Measurements from ENCODE around the gene RNU4-1.

- TF ChIP-seq ZFHX2 (tag by site-specific recombination; conservative IDR thresholded peaks at IDR 0.05) (no peak), SP7 (tag by site-specific recombination; IDR thresholded peaks at IDR 0.05) (no peak), ZNF776 (tag by site-specific recombination; IDR thresholded peaks at IDR 0.05; ENCODE audit: borderline replicate concordance) (no peak)
- TF ChIP-seq, protein P1, sequence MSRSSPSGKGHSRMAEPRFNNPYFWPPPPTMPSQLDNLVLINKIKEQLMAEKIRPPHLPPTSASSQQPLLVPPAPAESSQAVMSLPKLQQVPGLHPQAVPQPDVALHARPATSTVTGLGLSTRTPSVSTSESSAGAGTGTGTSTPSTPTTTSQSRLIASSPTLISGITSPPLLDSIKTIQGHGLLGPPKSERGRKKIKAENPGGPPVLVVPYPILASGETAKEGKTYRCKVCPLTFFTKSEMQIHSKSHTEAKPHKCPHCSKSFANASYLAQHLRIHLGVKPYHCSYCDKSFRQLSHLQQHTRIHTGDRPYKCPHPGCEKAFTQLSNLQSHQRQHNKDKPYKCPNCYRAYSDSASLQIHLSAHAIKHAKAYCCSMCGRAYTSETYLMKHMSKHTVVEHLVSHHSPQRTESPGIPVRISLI (tag by site-specific recombination; IDR thresholded peaks at IDR 0.05), result no peak; the same call in 1 of the 2 replicates
- TF ChIP-seq, protein P2, sequence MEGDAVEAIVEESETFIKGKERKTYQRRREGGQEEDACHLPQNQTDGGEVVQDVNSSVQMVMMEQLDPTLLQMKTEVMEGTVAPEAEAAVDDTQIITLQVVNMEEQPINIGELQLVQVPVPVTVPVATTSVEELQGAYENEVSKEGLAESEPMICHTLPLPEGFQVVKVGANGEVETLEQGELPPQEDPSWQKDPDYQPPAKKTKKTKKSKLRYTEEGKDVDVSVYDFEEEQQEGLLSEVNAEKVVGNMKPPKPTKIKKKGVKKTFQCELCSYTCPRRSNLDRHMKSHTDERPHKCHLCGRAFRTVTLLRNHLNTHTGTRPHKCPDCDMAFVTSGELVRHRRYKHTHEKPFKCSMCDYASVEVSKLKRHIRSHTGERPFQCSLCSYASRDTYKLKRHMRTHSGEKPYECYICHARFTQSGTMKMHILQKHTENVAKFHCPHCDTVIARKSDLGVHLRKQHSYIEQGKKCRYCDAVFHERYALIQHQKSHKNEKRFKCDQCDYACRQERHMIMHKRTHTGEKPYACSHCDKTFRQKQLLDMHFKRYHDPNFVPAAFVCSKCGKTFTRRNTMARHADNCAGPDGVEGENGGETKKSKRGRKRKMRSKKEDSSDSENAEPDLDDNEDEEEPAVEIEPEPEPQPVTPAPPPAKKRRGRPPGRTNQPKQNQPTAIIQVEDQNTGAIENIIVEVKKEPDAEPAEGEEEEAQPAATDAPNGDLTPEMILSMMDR (tag by site-specific recombination; IDR thresholded peaks at IDR 0.05), result no peak
Measured at GRCh38 chr12:120290609-120291305, 2.3 kb downstream of the RNU4-1 start.
